Measurements from ENCODE around the gene IMMP2L. TPM values are rescaled to one million over a fixed set of nuclear protein-coding genes. Genes with fewer than 3 reads are reported as not detected.

The IMMP2L gene
- total and polyA plus RNA-seq, 8 donors = 2.5 to 40.8 (median 20.0) TPM; not detected in 1

GRCh38 chr7:111138586-111138985 lies 423.7 kb downstream of the IMMP2L start:
- no peak for DNase-seq
- Histone ChIP-seq H3K4me1 (peaks cover 0 to 12% (median 4%) of the 10 kb centered on the region in 4 donors), H3K4me3 (no peak overlapping the region), H3K27ac (no peak overlapping the region), H3K36me3 (no peaks in the 10 kb centered on the region), H3K27me3 (no peaks in the 10 kb centered on the region), H3K9me3 (no peaks in the 10 kb centered on the region)
- intact Hi-C loops (cut with DNase I; ENCODE audit: low total_unique reads) = no loop called here
- TF ChIP-seq POLR2A (IDR thresholded peaks at IDR 0.05) = no peak
- no peak for TF ChIP-seq POLR2AphosphoS5 (IDR thresholded peaks at IDR 0.05)
- TF ChIP-seq EP300 (IDR thresholded peaks at IDR 0.05) = no peak
- TF ChIP-seq, protein P1, sequence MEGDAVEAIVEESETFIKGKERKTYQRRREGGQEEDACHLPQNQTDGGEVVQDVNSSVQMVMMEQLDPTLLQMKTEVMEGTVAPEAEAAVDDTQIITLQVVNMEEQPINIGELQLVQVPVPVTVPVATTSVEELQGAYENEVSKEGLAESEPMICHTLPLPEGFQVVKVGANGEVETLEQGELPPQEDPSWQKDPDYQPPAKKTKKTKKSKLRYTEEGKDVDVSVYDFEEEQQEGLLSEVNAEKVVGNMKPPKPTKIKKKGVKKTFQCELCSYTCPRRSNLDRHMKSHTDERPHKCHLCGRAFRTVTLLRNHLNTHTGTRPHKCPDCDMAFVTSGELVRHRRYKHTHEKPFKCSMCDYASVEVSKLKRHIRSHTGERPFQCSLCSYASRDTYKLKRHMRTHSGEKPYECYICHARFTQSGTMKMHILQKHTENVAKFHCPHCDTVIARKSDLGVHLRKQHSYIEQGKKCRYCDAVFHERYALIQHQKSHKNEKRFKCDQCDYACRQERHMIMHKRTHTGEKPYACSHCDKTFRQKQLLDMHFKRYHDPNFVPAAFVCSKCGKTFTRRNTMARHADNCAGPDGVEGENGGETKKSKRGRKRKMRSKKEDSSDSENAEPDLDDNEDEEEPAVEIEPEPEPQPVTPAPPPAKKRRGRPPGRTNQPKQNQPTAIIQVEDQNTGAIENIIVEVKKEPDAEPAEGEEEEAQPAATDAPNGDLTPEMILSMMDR (IDR thresholded peaks at IDR 0.05) = no peak

- H3K27ac ChIP-seq = peak overlapping the region in 1 of 5 donors; percentile 27
- TF ChIP-seq POLR2A (IDR thresholded peaks at IDR 0.05) = no peak
- intact Hi-C loops (cut with DNase I; ENCODE audit: low total_unique reads) = no loop called here
- H3K36me3 ChIP-seq = no peaks in the 10 kb centered on the region
- H3K4me3 ChIP-seq = no peak overlapping the region
- H3K4me1 ChIP-seq = peaks cover 0 to 12% (median 4%) of the 10 kb centered on the region in 4 donors
- H3K9me3 ChIP-seq = no peaks in the 10 kb centered on the region
- H3K27me3 ChIP-seq = no peaks in the 10 kb centered on the region
- DNase-seq = peak in 1 of 2 donors; percentile 64
- WGBS, 5 donors = 35 to 43% (median 37%) methylated on average over 2 of the region's 2 CpGs
These were observed 424.1 kb downstream of the IMMP2L start for GRCh38 chr7:111138193-111138569.

GRCh38 chr7:111137296-111138192 lies 424.7 kb downstream of the IMMP2L start:
- peak in 1 of 2 donors; percentile 7 for DNase-seq
- Histone ChIP-seq H3K4me3 (no peak overlapping the region), H3K9me3 (no peaks in the 10 kb centered on the region), H3K27me3 (no peaks in the 10 kb centered on the region), H3K4me1 (peaks cover 0 to 12% (median 4%) of the 10 kb centered on the region in 4 donors), H3K36me3 (no peaks in the 10 kb centered on the region), H3K27ac (peak overlapping the region in 1 of 5 donors; percentile 27)
- TF ChIP-seq POLR2AphosphoS5 (IDR thresholded peaks at IDR 0.05) (no peak), EP300 (IDR thresholded peaks at IDR 0.05) (no peak), POLR2A (IDR thresholded peaks at IDR 0.05) (no peak)
- TF ChIP-seq, protein P1 (IDR thresholded peaks at IDR 0.05) = no peak
- intact Hi-C loops (cut with DNase I; ENCODE audit: low total_unique reads) = no loop called here
- 76 to 84% (median 79%) methylated on average over 4 of the region's 4 CpGs for WGBS, 5 donors

DNA sequence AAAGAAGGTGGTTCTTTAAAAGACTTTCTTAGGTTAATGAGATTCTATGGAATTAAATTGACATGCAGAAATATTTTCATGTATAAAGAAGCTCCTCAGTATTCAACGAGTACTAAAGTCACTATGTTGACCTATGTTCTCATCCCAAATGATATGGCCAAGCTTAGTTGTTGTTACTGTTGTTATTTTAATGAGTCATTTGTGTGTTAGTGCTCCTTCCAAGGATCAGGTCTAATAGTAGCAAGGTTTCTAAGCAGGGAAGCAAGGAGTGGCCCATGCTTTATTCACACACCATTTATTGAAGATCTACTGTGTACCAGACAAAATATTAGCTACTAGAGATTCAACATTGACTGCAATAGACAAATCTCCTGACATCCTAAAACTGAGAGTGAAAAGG lies 429.5 kb downstream of the IMMP2L start:
- no peak for DNase-seq
- intact Hi-C loops (cut with DNase I; ENCODE audit: low total_unique reads) = no loop called here
- Histone ChIP-seq H3K36me3 (no peaks in the 10 kb centered on the region), H3K4me1 (peaks cover 0 to 2% (median 0%) of the 10 kb centered on the region in 4 donors), H3K27me3 (no peaks in the 10 kb centered on the region), H3K27ac (no peak overlapping the region), H3K9me3 (no peaks in the 10 kb centered on the region), H3K4me3 (no peak overlapping the region)
- TF ChIP-seq POLR2A (IDR thresholded peaks at IDR 0.05) = no peak
- no peak for TF ChIP-seq EP300 (IDR thresholded peaks at IDR 0.05)
- TF ChIP-seq, protein P1 (IDR thresholded peaks at IDR 0.05) = no peak
- TF ChIP-seq POLR2AphosphoS5 (IDR thresholded peaks at IDR 0.05) = no peak
- WGBS, 5 donors = 62 to 80% (median 76%) methylated on average over 1 of the region's 1 CpG

- Histone ChIP-seq H3K36me3 (no peaks in the 10 kb centered on the region), H3K27me3 (no peaks in the 10 kb centered on the region), H3K27ac (no peak overlapping the region), H3K4me1 (no peaks in the 10 kb centered on the region), H3K4me3 (no peak overlapping the region), H3K9me3 (no peaks in the 10 kb centered on the region)
- no peak for DNase-seq
- intact Hi-C loops (cut with DNase I; ENCODE audit: low total_unique reads) = no loop called here
- 93 to 98% (median 97%) methylated on average over 4 of the region's 4 CpGs for WGBS, 5 donors
- TF ChIP-seq EP300 (IDR thresholded peaks at IDR 0.05) (no peak), POLR2A (IDR thresholded peaks at IDR 0.05) (no peak), POLR2AphosphoS5 (IDR thresholded peaks at IDR 0.05) (no peak)
- TF ChIP-seq, protein P1 (IDR thresholded peaks at IDR 0.05) = no peak
These were observed 432.9 kb downstream of the IMMP2L start for GRCh38 chr7:111129435-111129834.
